Ramos (cell line): ENCODE results near the gene MAP3K2.

ENCODE experiments used
- in situ Hi-C: fragments of 300-500 bp; cut with MboI; formaldehyde crosslinking; loops from one replicate; pipeline ENCODE4 v1.14.3; 2022; ENCODE audit warnings: low sequenced_read_pairs; ENCODE audit not compliant: unreplicated experiment

Gene MAP3K2

GRCh38 chr2:127387655-127388422 lies at the start of gene MAP3K2:
MAP3K2 (minus strand) TSS chr2:127387975; CDS start chr2:127343129, 44,846 bp downstream.
- in situ Hi-C loops: no loop called here

GRCh38 chr2:127437056-127437455 lies 49.3 kb upstream of the MAP3K2 start:
- in situ Hi-C loops: no loop called here

GRCh38 chr2:127434515-127434914 lies 46.7 kb upstream of the MAP3K2 start:
- in situ Hi-C loops: no loop called here

- in situ Hi-C loops: no loop called here
These were observed 43.7 kb upstream of the MAP3K2 start for GRCh38 chr2:127431408-127432023.

- in situ Hi-C loops: no loop called here
These were observed 42.2 kb upstream of the MAP3K2 start for GRCh38 chr2:127429844-127430425.

GRCh38 chr2:127429291-127429690 lies 41.5 kb upstream of the MAP3K2 start:
- in situ Hi-C loops: no loop called here

GRCh38 chr2:127428815-127429109 lies 41.0 kb upstream of the MAP3K2 start:
- in situ Hi-C loops: no loop called here

GRCh38 chr2:127428057-127428814 lies 40.5 kb upstream of the MAP3K2 start:
- in situ Hi-C loops: no loop called here

GRCh38 chr2:127427376-127428056 lies 39.7 kb upstream of the MAP3K2 start:
- in situ Hi-C loops: no loop called here

- in situ Hi-C loops: no loop called here
These were observed 39.0 kb upstream of the MAP3K2 start for GRCh38 chr2:127426501-127427354.

- in situ Hi-C loops: no loop called here
These were observed 38.0 kb upstream of the MAP3K2 start for GRCh38 chr2:127425540-127426490.

GRCh38 chr2:127424598-127425520 lies 37.1 kb upstream of the MAP3K2 start:
- in situ Hi-C loops: no loop called here

GRCh38 chr2:127423880-127424279 lies 36.1 kb upstream of the MAP3K2 start:
- in situ Hi-C loops: no loop called here

- in situ Hi-C loops: no loop called here
These were observed 35.7 kb upstream of the MAP3K2 start for GRCh38 chr2:127423478-127423843.

GRCh38 chr2:127422559-127423477 lies 35.0 kb upstream of the MAP3K2 start:
- in situ Hi-C loops: no loop called here

- in situ Hi-C loops: no loop called here
These were observed 34.2 kb upstream of the MAP3K2 start for GRCh38 chr2:127421871-127422558.
